Fibroblast of mammary gland (primary cell): ENCODE measurements around the gene TERB2.
"Not testable (repeated sequence)": the region's sequence is repeated elsewhere in the genome, so short reads cannot be mapped to it uniquely, and the experiment has no call there.

Source experiments
- DNase-seq: peaks from one replicate; pipeline ENCODE4 v3.0.0-alpha.2; 2010; ENCODE audit warnings: low read depth
- H3K4me3 ChIP-seq: 2 replicates; pipeline ENCODE4 v1.5.1; 2011; ENCODE audit warnings: low read depth, mild to moderate bottlenecking, low read length, moderate library complexity; ENCODE audit not compliant: control insufficient read depth
- CTCF ChIP-seq: conservative IDR thresholded peaks from 2 replicates; pipeline ENCODE4 v1.5.1; 2011; ENCODE audit warnings: low read depth, low read length, inconsistent platforms; ENCODE audit not compliant: control insufficient read depth, insufficient read depth

TERB2 gene

GRCh38 chr15:44968475-44968874 lies 12.0 kb downstream of the TERB2 start:
- no peak for DNase-seq
- TF ChIP-seq CTCF: no peak
- H3K4me3 ChIP-seq: no peak overlapping the region

GRCh38 chr15:44971036-44971435 lies 14.5 kb downstream of the TERB2 start:
- DNase-seq: no peak
- no peak for TF ChIP-seq CTCF
- H3K4me3 ChIP-seq: no peak overlapping the region

- H3K4me3 ChIP-seq, DNase-seq: not testable (repeated sequence)
Measured at GRCh38 chr15:44976183-44976582, 19.7 kb downstream of the TERB2 start.

GRCh38 chr15:44977781-44978180 lies 21.3 kb downstream of the TERB2 start:
- H3K4me3 ChIP-seq, DNase-seq: not testable (repeated sequence)

- not testable (repeated sequence) for H3K4me3 ChIP-seq, DNase-seq
Measured at GRCh38 chr15:44979617-44980339, 23.3 kb downstream of the TERB2 start.

GRCh38 chr15:44984144-44984543 lies 27.7 kb downstream of the TERB2 start:
- not testable (repeated sequence) for DNase-seq, H3K4me3 ChIP-seq

GRCh38 chr15:44986346-44987055 lies 30.0 kb downstream of the TERB2 start:
- not testable (repeated sequence) for H3K4me3 ChIP-seq, DNase-seq

- not testable (repeated sequence) for DNase-seq, H3K4me3 ChIP-seq
Measured at GRCh38 chr15:44987711-44988110, 31.2 kb downstream of the TERB2 start.

GRCh38 chr15:44988184-44988869 lies 31.8 kb downstream of the TERB2 start:
- not testable (repeated sequence) for DNase-seq, H3K4me3 ChIP-seq

- H3K4me3 ChIP-seq, DNase-seq: not testable (repeated sequence)
Measured at GRCh38 chr15:44988870-44989219, 32.4 kb downstream of the TERB2 start.

- not testable (repeated sequence) for H3K4me3 ChIP-seq, DNase-seq
Measured at GRCh38 chr15:44997632-44998031, 41.1 kb downstream of the TERB2 start.
